Measurements from ENCODE around the gene RAX. TPM values are rescaled to one million over a fixed set of nuclear protein-coding genes. Genes with fewer than 3 reads are reported as not detected.

The RAX gene
- total RNA-seq, 1 donor from 2014 or later = not detected

- no peaks in the 10 kb centered on the region for H3K4me1 Mint-ChIP-seq (ENCODE audit: unreplicated experiment)
- H3K36me3 Mint-ChIP-seq (ENCODE audit: low read depth, unreplicated experiment) = no peaks in the 10 kb centered on the region
- H3K9me3 Mint-ChIP-seq (ENCODE audit: unreplicated experiment) = no peaks in the 10 kb centered on the region
- no peak overlapping the region for H3K27ac Mint-ChIP-seq (ENCODE audit: unreplicated experiment)
- H3K27me3 Mint-ChIP-seq (ENCODE audit: unreplicated experiment) = peaks cover 7% of the 10 kb centered on the region
- TF ChIP-seq, protein P1, sequence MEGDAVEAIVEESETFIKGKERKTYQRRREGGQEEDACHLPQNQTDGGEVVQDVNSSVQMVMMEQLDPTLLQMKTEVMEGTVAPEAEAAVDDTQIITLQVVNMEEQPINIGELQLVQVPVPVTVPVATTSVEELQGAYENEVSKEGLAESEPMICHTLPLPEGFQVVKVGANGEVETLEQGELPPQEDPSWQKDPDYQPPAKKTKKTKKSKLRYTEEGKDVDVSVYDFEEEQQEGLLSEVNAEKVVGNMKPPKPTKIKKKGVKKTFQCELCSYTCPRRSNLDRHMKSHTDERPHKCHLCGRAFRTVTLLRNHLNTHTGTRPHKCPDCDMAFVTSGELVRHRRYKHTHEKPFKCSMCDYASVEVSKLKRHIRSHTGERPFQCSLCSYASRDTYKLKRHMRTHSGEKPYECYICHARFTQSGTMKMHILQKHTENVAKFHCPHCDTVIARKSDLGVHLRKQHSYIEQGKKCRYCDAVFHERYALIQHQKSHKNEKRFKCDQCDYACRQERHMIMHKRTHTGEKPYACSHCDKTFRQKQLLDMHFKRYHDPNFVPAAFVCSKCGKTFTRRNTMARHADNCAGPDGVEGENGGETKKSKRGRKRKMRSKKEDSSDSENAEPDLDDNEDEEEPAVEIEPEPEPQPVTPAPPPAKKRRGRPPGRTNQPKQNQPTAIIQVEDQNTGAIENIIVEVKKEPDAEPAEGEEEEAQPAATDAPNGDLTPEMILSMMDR (IDR thresholded peaks at IDR 0.05; ENCODE audit: unreplicated experiment) = peak; percentile 74
- peak; percentile 91 for DNase-seq (ENCODE audit: low spot score)
- no peak overlapping the region for H3K4me3 Mint-ChIP-seq (ENCODE audit: unreplicated experiment)
Observed at GRCh38 chr18:59308248-59308937, 35.1 kb upstream of the RAX start.

GRCh38 chr18:59306640-59307039 lies 33.4 kb upstream of the RAX start:
- Mint-ChIP-seq H3K36me3 (ENCODE audit: low read depth, unreplicated experiment) (no peaks in the 10 kb centered on the region), H3K4me3 (ENCODE audit: unreplicated experiment) (no peak overlapping the region), H3K27me3 (ENCODE audit: unreplicated experiment) (peaks cover 7% of the 10 kb centered on the region)

DNA sequence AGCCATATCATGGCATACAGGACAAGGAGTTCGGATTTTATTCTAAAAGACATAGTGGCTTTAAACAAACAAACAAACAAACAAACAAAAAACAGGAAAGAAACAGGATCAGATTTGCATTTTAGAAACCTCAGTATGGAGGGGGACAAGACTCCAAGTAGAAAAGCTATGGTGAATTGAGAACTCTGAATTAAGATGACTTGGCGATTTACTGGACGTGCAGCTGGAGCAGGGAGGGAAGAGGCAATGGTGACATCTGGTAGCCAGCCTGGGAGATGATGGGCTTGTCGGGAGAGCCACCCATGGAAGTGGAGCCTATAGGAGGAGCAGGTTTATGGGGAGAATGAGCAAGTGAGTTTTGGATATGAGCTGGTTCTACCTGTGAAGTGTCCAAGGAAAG lies 32.0 kb upstream of the RAX start:
- no peaks in the 10 kb centered on the region for H3K36me3 Mint-ChIP-seq (ENCODE audit: low read depth, unreplicated experiment)
- H3K27me3 Mint-ChIP-seq (ENCODE audit: unreplicated experiment) = peaks cover 5% of the 10 kb centered on the region
- TF ChIP-seq, protein P1 (IDR thresholded peaks at IDR 0.05; ENCODE audit: unreplicated experiment) = no peak

More at GRCh38 chr18:59306640-59307039, 33.4 kb upstream of the RAX start:
- Mint-ChIP-seq H3K9me3 (ENCODE audit: unreplicated experiment) (no peaks in the 10 kb centered on the region), H3K4me1 (ENCODE audit: unreplicated experiment) (no peaks in the 10 kb centered on the region), H3K27ac (ENCODE audit: unreplicated experiment) (no peak overlapping the region)
- no peak for DNase-seq (ENCODE audit: low spot score)
- TF ChIP-seq, protein P1 (IDR thresholded peaks at IDR 0.05; ENCODE audit: unreplicated experiment) = no peak

DNA sequence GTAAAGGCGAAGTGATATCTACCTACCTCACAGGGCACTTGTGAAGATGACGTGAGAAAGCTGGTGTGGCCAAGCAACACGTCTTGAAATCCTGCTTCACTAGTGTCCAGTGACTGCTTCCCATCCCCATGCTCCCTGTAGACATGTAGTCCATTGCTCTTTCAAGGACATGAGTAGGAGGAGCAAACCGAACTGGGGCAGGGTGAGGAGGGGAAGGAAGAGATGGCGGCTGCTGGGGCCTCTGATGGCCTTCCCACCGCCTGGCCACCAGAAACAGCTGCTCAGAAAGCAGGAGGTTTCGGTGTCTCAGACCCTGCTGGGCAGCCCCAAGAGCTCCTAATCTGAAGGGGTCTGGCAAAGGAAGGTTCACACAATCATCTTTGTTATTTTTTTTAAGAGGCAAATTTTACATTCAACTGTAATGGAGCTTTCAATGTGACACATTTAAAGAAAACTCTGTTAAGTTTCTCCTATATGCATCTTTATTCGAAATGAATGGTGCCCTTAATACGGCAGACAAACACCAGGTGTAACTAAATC lies 30.5 kb upstream of the RAX start:
- Mint-ChIP-seq H3K4me1 (ENCODE audit: unreplicated experiment) (no peaks in the 10 kb centered on the region), H3K4me3 (ENCODE audit: unreplicated experiment) (no peak overlapping the region), H3K36me3 (ENCODE audit: low read depth, unreplicated experiment) (no peaks in the 10 kb centered on the region), H3K9me3 (ENCODE audit: unreplicated experiment) (no peaks in the 10 kb centered on the region), H3K27me3 (ENCODE audit: unreplicated experiment) (peaks cover 5% of the 10 kb centered on the region), H3K27ac (ENCODE audit: unreplicated experiment) (no peak overlapping the region)
- TF ChIP-seq, protein P1 (IDR thresholded peaks at IDR 0.05; ENCODE audit: unreplicated experiment) = no peak
- DNase-seq (ENCODE audit: low spot score) = no peak

More for the DNA sequence above, 32.0 kb upstream of the RAX start:
- no peak for DNase-seq (ENCODE audit: low spot score)
- Mint-ChIP-seq H3K27ac (ENCODE audit: unreplicated experiment) (no peak overlapping the region), H3K4me1 (ENCODE audit: unreplicated experiment) (no peaks in the 10 kb centered on the region), H3K9me3 (ENCODE audit: unreplicated experiment) (no peaks in the 10 kb centered on the region), H3K4me3 (ENCODE audit: unreplicated experiment) (no peak overlapping the region)

- peaks cover 5% of the 10 kb centered on the region for H3K27me3 Mint-ChIP-seq (ENCODE audit: unreplicated experiment)
- H3K4me1 Mint-ChIP-seq (ENCODE audit: unreplicated experiment) = no peaks in the 10 kb centered on the region
Observed at GRCh38 chr18:59303006-59303405, 29.8 kb upstream of the RAX start.

More at GRCh38 chr18:59303006-59303405, 29.8 kb upstream of the RAX start:
- Mint-ChIP-seq H3K27ac (ENCODE audit: unreplicated experiment) (no peak overlapping the region), H3K9me3 (ENCODE audit: unreplicated experiment) (no peaks in the 10 kb centered on the region), H3K4me3 (ENCODE audit: unreplicated experiment) (no peak overlapping the region), H3K36me3 (ENCODE audit: low read depth, unreplicated experiment) (no peaks in the 10 kb centered on the region)
- TF ChIP-seq, protein P1 (IDR thresholded peaks at IDR 0.05; ENCODE audit: unreplicated experiment) = no peak
- no peak for DNase-seq (ENCODE audit: low spot score)

All from endothelial cell (in vitro differentiated cells).